Activated CD8-positive, alpha-beta memory T cell treated with anti-CD3 and anti-CD28 coated beads, Interleukin-2, amount 10 ng/mL, durations not matched to agents 7 days and 5 days (primary cell): ENCODE data around the gene MSANTD3. TPM values are rescaled to one million over a fixed set of nuclear protein-coding genes. Genes with fewer than 3 reads are reported as not detected.
"Not testable (repeated sequence)": the region's sequence is repeated elsewhere in the genome, so short reads cannot be mapped to it uniquely, and the experiment has no call there.

Experiments used
- ATAC-seq: fragments of 150-1000 bp; cut with Tn5 transposase; one replicate; pipeline ENCODE4 v1.10.0; 2021; ENCODE audit warnings: moderate library complexity
- CTCF ChIA-PET: fragments of 350-600 bp; sonication (Branson Sonifier 250); formaldehyde crosslinking; loops from one replicate; lab custom pipeline; 2021; ENCODE audit warnings: antibody characterized with exemption; lab: Charles Lee
- DNase-seq: peaks from one replicate; pipeline ENCODE4 v3.0.0-alpha.2; 2020
- H3K27ac Mint-ChIP-seq: one replicate; pipeline ENCODE4 v1.8.0; 2021; ENCODE audit warnings: mild to moderate bottlenecking, mixed read lengths
- H3K27me3 Mint-ChIP-seq: one replicate; pipeline ENCODE4 v1.8.0; 2021; ENCODE audit warnings: mixed read lengths
- H3K36me3 Mint-ChIP-seq: one replicate; pipeline ENCODE4 v1.8.0; 2021; ENCODE audit warnings: mild to moderate bottlenecking, mixed read lengths
- H3K4me1 Mint-ChIP-seq: one replicate; pipeline ENCODE4 v1.8.0; 2021; ENCODE audit warnings: mixed read lengths
- H3K4me3 Mint-ChIP-seq: one replicate; pipeline ENCODE4 v1.8.0; 2021; ENCODE audit warnings: mild to moderate bottlenecking, moderate library complexity, mixed read lengths
- H3K9me3 Mint-ChIP-seq: one replicate; pipeline ENCODE4 v1.8.0; 2022; ENCODE audit warnings: low read depth, mixed read lengths
- total RNA-seq, 2 experiments: library from RNA; stranded (reverse); gene quantifications; one replicate each; pipeline ENCODE4 v1.2.3, GENCODE V29; 2021

Gene MSANTD3, protein sequence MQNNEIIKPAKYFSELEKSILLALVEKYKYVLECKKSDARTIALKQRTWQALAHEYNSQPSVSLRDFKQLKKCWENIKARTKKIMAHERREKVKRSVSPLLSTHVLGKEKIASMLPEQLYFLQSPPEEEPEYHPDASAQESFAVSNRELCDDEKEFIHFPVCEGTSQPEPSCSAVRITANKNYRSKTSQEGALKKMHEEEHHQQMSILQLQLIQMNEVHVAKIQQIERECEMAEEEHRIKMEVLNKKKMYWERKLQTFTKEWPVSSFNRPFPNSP
- 10 to 100 TPM; 20.5 to 20.9 TPM for total RNA-seq

DNA sequence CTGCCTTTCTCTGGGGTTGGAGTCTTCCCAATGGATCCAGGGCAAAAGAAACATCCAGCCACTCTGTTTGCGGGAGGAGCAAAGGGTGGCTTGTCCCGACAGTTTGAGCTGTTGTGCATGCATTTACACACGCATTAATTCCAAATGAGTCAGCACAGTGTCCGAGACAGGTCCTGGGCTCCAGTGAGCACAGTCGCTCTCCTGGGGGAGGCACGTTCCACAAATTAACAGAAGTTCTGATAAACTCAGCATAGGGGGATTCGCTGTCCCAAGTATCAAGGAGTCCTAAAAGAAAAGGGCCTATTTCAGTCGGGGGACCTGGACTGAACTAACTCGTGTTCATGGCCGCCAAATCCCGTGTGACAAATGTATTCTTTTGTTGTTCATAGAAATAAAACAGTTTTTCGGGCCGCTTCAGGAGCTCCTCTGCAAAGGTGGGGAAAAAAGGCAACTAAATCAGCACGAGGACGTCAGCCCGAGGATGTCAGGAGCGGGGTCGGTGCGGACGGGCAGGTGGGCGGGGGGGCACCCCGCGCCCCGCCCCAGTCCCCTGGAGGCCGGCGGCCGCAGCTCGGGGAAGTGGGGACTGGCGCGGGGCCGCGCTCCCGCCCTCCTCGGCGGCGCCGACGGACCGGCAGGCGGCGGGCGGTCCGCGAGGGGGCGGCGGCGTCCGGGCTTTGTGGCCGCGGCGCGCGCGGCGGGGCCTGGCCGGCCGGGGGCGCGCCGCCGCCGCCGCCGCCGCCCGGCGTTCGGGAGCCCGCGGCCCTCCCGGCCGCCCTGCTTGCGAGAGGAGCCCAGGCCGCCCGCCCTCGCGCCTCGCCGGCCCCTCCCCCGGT, at the start of gene MSANTD3:
Gene MSANTD3 (plus strand): TSS at position 614 of the 836 bp plus-strand sequence. CDS start 14,796 bp downstream, outside the sequence.
- ATAC-seq, result peak; percentile 87

DNA sequence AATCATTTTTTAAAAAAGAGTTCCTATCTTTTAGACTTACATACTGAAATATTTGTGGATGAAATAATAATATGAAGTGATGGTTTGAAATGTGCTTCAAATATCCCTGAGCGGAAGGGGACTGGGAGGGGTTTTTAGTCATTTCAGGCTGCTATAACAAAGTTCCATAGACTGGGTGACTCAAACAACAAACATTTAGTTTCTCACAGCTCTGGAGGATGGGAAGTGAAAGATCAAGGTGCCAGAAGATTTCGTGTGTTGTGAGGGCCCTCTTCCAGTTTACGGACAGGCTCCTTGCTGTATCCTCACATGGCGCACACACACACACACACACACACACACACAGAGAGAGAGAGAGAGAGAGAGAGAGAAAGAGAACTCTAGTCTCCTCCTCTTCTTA, 47.1 kb upstream of the MSANTD3 start:
- no peak for DNase-seq
- no peaks in the 10 kb centered on the region for H3K4me1 Mint-ChIP-seq
- ATAC-seq, result no peak
- H3K9me3 Mint-ChIP-seq, result peaks cover 5% of the 10 kb centered on the region
- H3K36me3 Mint-ChIP-seq, result peaks cover 5% of the 10 kb centered on the region
- CTCF ChIA-PET, result no interaction called here
- no peaks in the 10 kb centered on the region for H3K27me3 Mint-ChIP-seq
- H3K27ac Mint-ChIP-seq, result no peak overlapping the region
- H3K4me3 Mint-ChIP-seq, result no peak overlapping the region

More for the DNA sequence above, at the start of gene MSANTD3:
- CTCF ChIA-PET, result interaction anchor here (0.6 to 2.6 kb wide), 8 partner anchors 10 to 103 kb away, joined by 3 to 15 read pairs (median 4); partner anchors contain the start of gene TEX10
- peak; percentile 62 for DNase-seq
- H3K27ac Mint-ChIP-seq, result peak within 1 kb of the TSS; percentile 83
- H3K36me3 Mint-ChIP-seq, result peaks cover 4% of the 10 kb centered on the region
- H3K4me3 Mint-ChIP-seq, result peak within 1 kb of the TSS; percentile 84
- peaks cover 13% of the 10 kb centered on the region for H3K27me3 Mint-ChIP-seq
- H3K4me1 Mint-ChIP-seq, result peaks cover 28% of the 10 kb centered on the region
- no peaks in the 10 kb centered on the region for H3K9me3 Mint-ChIP-seq

DNA sequence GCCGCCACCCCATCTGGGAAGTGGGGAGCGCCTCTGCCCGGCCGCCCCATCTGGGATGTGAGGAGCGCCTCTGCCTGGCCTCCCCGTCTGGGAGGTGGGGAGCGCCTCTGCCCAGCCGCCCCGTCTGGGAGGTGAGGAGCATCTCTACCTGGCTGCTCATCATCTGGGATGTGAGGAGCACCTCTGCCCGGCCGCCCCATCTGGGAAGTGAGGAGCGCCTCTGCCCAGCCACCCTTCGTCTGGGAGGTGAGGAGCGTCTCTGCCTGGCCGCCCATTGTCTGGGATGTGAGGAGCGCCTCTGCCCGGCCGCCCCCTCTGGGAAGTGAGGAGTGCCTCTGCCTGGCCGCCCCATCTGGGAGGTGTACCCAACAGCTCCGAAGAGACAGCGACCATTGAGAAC, 34.0 kb upstream of the MSANTD3 start:
- CTCF ChIA-PET, result not testable (repeated sequence)

DNA sequence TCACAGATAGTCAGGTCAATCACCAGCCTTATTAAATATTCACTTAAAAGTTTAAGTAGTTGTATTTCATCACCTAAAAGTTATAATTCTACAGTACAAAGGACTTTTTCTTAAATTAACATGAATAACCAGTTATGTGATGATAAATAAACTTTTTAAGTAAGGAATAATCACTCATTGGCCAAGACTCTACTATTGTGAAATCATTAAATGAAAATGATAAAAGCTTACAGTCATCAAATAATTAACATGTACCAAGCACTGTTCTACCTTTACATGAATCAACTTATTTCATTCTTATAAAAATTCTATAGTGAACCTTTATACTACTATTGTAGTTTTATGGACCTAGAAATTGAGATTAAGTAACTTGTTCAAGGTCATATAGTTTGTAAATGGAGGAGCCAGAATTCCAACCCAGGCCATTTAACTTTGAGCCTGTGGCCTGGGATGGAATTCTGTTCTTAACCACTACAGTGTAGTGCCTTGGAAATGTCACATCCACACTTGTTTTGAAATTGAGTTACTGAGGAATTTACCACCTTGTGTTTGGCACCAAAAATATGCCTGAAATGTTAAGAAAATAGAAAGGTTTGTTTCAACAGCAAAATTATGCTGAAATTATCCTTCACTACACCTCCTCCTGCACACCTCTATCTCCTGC, 32.8 kb upstream of the MSANTD3 start:
- no peak overlapping the region for H3K27ac Mint-ChIP-seq
- H3K4me3 Mint-ChIP-seq, result no peak overlapping the region
- ATAC-seq (no peak), DNase-seq (no peak)
- H3K9me3 Mint-ChIP-seq, result no peaks in the 10 kb centered on the region
- H3K27me3 Mint-ChIP-seq, result no peaks in the 10 kb centered on the region
- H3K4me1 Mint-ChIP-seq, result peaks cover 2% of the 10 kb centered on the region
- CTCF ChIA-PET, result no interaction called here
- H3K36me3 Mint-ChIP-seq, result no peaks in the 10 kb centered on the region

More for the DNA sequence above, 34.0 kb upstream of the MSANTD3 start:
- ATAC-seq, H3K9me3 Mint-ChIP-seq, H3K27ac Mint-ChIP-seq, DNase-seq, H3K4me3 Mint-ChIP-seq, H3K4me1 Mint-ChIP-seq, H3K36me3 Mint-ChIP-seq, H3K27me3 Mint-ChIP-seq: not testable (repeated sequence)

DNA sequence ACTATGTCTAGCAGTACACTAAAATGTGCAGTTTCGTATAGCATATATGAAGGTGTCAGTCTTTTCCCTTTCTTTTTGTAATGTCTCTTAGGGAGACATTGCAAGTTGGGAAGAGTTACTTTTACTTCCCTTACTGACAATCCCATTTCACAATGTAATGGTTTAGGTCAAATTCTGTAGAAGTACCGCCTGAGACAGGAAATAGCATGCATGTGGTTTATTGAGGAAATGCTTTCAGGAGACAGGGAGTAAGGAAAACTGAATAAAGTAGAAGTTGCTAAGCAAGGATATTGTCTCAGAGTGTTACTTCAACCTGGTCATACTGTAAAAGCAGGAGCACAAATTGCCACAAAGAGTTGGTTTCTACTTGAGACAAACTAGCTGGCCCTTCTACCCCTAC, 32.1 kb upstream of the MSANTD3 start:
- H3K4me3 Mint-ChIP-seq, result no peak overlapping the region
- CTCF ChIA-PET, result no interaction called here
- H3K36me3 Mint-ChIP-seq, result no peaks in the 10 kb centered on the region
- H3K27ac Mint-ChIP-seq, result no peak overlapping the region
- no peak for ATAC-seq
- peaks cover 2% of the 10 kb centered on the region for H3K4me1 Mint-ChIP-seq
- no peaks in the 10 kb centered on the region for H3K9me3 Mint-ChIP-seq
- no peak for DNase-seq
- no peaks in the 10 kb centered on the region for H3K27me3 Mint-ChIP-seq

DNA sequence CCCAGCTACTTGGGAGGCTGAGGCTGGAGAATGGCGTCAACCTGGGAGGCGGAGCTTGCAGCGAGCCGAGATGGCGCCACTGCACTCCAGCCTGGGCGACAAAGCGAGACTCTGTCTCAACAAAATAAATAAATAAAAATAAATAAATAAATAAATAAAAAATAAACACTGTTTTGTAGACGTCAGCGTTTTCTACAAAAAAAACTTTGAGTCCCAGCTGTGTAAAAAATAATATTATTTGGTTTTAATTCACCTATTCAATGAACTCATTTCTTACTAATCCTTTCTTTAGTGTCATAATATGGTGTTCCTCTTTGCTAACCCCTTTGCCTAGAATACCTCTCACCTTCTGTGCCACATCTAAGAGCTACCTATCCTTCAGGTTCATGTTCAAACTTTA, 30.2 kb upstream of the MSANTD3 start:
- Mint-ChIP-seq H3K9me3 (no peaks in the 10 kb centered on the region), H3K27me3 (no peaks in the 10 kb centered on the region), H3K27ac (no peak overlapping the region), H3K4me3 (no peak overlapping the region), H3K4me1 (peaks cover 2% of the 10 kb centered on the region), H3K36me3 (no peaks in the 10 kb centered on the region)
- CTCF ChIA-PET, result no interaction called here
- DNase-seq, result no peak
- ATAC-seq, result no peak

DNA sequence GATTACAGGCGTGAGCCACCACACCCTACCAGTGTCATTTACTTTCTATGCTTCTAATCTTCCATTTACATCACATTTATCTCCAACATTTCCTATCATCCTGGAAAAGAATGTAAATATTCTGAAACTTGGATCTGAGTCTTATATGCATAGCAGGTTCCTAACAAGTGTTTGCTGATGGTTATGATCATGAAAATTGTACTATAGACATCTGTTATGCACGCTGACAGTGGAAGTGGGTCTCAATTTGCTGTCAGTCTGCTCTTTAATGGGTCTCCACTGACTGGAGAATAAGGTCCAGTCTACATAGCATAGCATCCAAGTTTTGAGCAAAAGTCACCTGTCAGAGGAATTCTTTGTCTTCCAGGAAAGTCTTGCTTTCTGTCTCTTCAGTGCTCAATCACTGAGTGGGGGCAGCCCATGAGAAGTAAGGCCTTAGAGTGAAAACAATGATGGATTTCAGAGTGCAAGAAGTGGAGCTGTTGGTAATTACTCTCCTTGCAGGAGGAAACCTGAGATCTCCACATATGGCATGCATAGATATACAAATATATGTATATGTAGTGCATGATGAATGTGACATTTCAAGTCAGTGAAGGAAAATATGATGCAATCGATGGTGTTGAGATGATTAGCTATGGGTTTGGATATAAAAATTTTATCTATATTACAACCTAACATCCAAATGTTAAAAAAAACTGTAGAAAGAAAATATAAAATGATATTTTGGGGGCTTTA, 29.2 kb upstream of the MSANTD3 start:
- DNase-seq, result no peak
- H3K4me3 Mint-ChIP-seq, result no peak overlapping the region
- no peak for ATAC-seq
- H3K36me3 Mint-ChIP-seq, result no peaks in the 10 kb centered on the region
- no peaks in the 10 kb centered on the region for H3K27me3 Mint-ChIP-seq
- no peaks in the 10 kb centered on the region for H3K9me3 Mint-ChIP-seq
- H3K4me1 Mint-ChIP-seq, result peaks cover 2% of the 10 kb centered on the region
- no peak overlapping the region for H3K27ac Mint-ChIP-seq
- CTCF ChIA-PET, result interaction anchor here (1.1 kb wide), 1 partner anchor 40 kb away, joined by 3 read pairs; no protein-coding TSS in a partner anchor

DNA sequence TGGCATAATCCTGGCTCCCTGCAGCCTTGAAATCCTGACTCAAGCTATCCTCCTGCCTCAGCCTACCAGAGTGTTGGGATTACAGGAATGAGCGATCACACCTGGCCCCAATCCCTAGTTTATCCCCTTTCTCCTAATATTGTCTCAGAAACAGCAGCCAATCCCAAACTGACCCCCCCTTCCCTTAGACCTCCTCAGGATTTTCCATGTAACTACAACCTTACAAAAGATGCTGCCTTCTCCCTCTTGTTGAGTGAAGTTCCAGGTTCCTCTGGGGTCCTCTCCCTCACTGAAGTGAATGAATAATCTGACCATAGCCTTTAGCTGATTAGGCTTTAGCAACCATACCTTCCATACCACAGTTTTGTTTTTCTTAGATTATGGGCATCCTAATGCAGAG, 25.9 kb upstream of the MSANTD3 start:
- DNase-seq (no peak), ATAC-seq (no peak)
- Mint-ChIP-seq H3K36me3 (no peaks in the 10 kb centered on the region), H3K9me3 (no peaks in the 10 kb centered on the region), H3K4me1 (no peaks in the 10 kb centered on the region), H3K27ac (no peak overlapping the region), H3K27me3 (peaks cover 6% of the 10 kb centered on the region), H3K4me3 (no peak overlapping the region)
- CTCF ChIA-PET, result interaction anchor here (1.1 kb wide), 1 partner anchor 17 kb away, joined by 4 read pairs; no protein-coding TSS in a partner anchor

DNA sequence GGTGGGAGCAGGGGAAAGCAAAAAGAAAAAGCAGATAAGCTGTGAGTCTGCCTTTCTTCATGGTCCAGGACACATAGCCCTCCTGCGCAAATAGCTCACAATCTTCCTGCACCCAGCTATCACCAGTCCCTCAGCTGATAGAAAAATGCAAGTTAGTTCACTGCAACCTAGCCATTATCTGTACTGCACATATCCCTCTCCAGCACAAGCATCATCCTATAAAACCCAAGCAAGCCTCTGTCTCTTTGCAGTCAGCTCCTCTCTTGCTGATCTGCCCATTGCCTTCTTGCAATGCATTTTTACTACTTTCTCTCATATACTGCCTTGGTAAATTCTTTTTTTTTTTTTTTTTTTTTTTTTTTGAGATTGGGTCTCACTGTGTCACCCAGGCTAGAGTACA, 20.0 kb upstream of the MSANTD3 start:
- H3K9me3 Mint-ChIP-seq, result no peaks in the 10 kb centered on the region
- no peaks in the 10 kb centered on the region for H3K36me3 Mint-ChIP-seq
- peaks cover 15% of the 10 kb centered on the region for H3K4me1 Mint-ChIP-seq
- peaks cover 26% of the 10 kb centered on the region for H3K27me3 Mint-ChIP-seq
- no peak overlapping the region for H3K27ac Mint-ChIP-seq
- H3K4me3 Mint-ChIP-seq, result no peak overlapping the region
- ATAC-seq (no peak), DNase-seq (no peak)
- CTCF ChIA-PET, result interaction anchor here (1.2 to 2.0 kb wide), 4 partner anchors 11 to 744 kb away, joined by 3 to 7 read pairs (median 5); no protein-coding TSS in a partner anchor

DNA sequence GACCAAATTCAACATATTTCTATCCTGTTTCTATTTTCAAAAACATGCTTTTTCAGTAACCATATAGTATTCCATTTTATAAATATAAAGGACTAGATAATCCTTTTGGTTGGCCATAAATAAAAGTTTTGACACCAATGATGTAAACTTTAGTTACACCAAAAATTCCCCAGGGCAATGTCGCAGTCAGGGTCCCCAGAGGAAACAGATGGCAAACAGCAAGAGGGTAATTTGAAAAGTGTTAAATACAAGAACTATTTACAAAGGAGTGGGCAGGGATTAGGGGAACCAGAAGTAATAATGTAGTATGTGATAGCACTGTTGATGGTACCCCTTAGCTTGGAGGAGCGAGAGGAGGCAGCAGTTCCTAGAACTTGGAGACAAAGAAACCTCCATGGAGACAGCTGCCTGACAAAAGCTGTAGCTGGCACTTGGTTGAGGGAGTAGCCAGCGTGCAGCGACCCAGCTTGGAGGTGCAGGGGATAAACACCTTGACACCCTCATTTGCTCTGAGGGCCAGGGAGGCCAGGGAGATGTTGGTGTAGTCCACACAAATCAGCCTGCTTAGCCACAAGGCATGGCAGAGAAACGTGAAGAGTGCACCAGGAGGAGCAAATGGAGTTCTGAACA, 18.3 kb upstream of the MSANTD3 start:
- H3K9me3 Mint-ChIP-seq, result no peaks in the 10 kb centered on the region
- ATAC-seq (no peak), DNase-seq (no peak)
- H3K4me3 Mint-ChIP-seq, result no peak overlapping the region
- no peak overlapping the region for H3K27ac Mint-ChIP-seq
- H3K36me3 Mint-ChIP-seq, result peaks cover 1% of the 10 kb centered on the region
- H3K4me1 Mint-ChIP-seq, result peaks cover 19% of the 10 kb centered on the region
- CTCF ChIA-PET, result no interaction called here
- H3K27me3 Mint-ChIP-seq, result peaks cover 26% of the 10 kb centered on the region

DNA sequence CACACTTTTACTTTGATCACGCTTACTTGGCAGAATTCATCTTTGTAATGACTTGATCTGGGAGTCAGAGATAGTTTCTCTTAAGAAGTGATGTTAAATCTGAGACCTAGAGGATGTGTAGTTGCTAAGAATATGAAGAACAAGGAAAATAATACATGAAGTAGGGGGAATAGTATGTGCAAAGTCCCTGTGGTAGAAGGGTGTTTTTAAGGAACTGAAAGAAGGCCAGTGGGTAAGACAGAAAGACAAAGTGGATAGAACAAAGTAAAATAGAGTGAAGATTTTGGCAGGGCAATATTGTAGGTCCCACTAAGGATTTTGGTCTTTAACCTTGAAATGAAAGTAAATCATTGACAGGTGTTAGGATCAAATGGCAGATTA, 17.8 kb upstream of the MSANTD3 start:
- Mint-ChIP-seq H3K27me3 (peaks cover 29% of the 10 kb centered on the region), H3K27ac (no peak overlapping the region), H3K36me3 (peaks cover 1% of the 10 kb centered on the region), H3K4me3 (no peak overlapping the region), H3K9me3 (no peaks in the 10 kb centered on the region), H3K4me1 (peaks cover 19% of the 10 kb centered on the region)
- CTCF ChIA-PET, result interaction anchor here (0.6 kb wide), 1 partner anchor 1165 kb away, joined by 3 read pairs; no protein-coding TSS in a partner anchor
- ATAC-seq, result no peak
- DNase-seq, result no peak

DNA sequence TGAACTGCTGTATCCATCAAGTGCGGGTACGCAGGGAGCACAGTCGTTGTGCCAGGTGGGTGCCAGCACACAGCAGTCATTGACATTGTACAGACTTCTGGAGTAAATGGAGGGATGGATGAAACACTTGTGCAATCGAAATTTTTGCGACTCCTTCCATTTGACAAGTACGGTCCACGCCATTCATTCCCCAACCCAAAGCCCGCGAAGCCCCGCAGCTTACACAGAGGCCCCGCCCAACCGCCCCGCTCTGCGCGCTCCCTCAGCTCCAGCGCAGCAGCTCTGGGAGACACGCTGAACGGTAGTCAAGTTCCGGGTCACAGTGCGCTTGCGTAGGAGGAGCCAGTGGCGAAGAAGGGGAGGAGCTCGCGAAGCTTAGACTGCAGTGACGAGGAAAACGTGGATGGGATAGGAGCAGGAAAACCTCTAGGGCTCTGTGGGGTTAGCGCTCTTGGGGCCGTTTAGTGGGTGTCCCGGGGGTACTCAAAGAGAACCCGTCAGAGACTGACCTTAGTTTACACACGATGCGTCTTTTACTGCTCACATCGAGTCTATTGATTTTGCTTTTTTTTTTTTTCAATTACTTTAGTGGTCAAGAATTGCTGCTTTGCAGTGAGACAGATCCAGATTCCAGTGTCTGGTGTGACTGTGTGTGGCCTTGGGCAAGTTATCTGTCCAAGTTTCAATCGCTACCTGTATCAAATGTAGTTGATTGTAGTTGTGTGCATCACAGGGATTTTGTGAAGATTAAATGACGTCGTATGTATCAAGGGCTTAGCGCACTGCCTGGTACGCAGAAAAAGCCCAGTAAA, 15.3 kb upstream of the MSANTD3 start:
- CTCF ChIA-PET, result interaction anchor here (1.0 to 2.0 kb wide), 2 partner anchors 15 to 26 kb away, joined by 4 to 11 read pairs; partner anchors contain the start of gene MSANTD3
- peaks cover 19% of the 10 kb centered on the region for H3K4me1 Mint-ChIP-seq
- ATAC-seq (peak; percentile 100), DNase-seq (peak; percentile 93)
- H3K9me3 Mint-ChIP-seq, result no peaks in the 10 kb centered on the region
- H3K36me3 Mint-ChIP-seq, result peaks cover 1% of the 10 kb centered on the region
- peak overlapping the region; percentile 72 for H3K27ac Mint-ChIP-seq
- H3K27me3 Mint-ChIP-seq, result peaks cover 24% of the 10 kb centered on the region
- peak overlapping the region; percentile 74 for H3K4me3 Mint-ChIP-seq
